Activated CD8-positive, alpha-beta memory T cell treated with anti-CD3 and anti-CD28 coated beads for 48 hours (primary cell): ENCODE results near the gene WTAP.

Experiments used
- DNase-seq, 3 experiments: peaks; one replicate each; pipeline ENCODE4 v3.0.0-alpha.2; 2020; ENCODE audit warnings: low read depth in 2 of 3, low spot score in 2 of 3

The WTAP gene

GRCh38 chr6:159800141-159800865 lies 73.0 kb downstream of the WTAP start, which contains the start of gene PNLDC1:
Gene PNLDC1 (plus strand): TSS chr6:159800276. CDS start chr6:159800308, 32 bp downstream.
- no peak for DNase-seq

- no peak for DNase-seq
Observed at GRCh38 chr6:159801935-159802334, 74.6 kb downstream of the WTAP start.

- no peak for DNase-seq
Observed at GRCh38 chr6:159804504-159804903, 77.2 kb downstream of the WTAP start.

GRCh38 chr6:159805440-159806020 lies 78.2 kb downstream of the WTAP start:
- DNase-seq: no peak
